Fibroblast of upper back skin (primary cell): ENCODE data around the gene MZT2A.
"Not testable (repeated sequence)": the region's sequence is repeated elsewhere in the genome, so short reads cannot be mapped to it uniquely, and the experiment has no call there.

Experiments used
- DNase-seq: peaks from one replicate; pipeline ENCODE4 v3.0.0-alpha.2; 2013

Gene MZT2A

GRCh38 chr2:131445896-131446295 is 46.3 kb downstream of the MZT2A start:
- DNase-seq = no peak

- DNase-seq = not testable (repeated sequence)
Observed at GRCh38 chr2:131445515-131445797, 46.7 kb downstream of the MZT2A start.

GRCh38 chr2:131444736-131445514 is 47.3 kb downstream of the MZT2A start:
- not testable (repeated sequence) for DNase-seq

GRCh38 chr2:131440742-131441468 is 51.3 kb downstream of the MZT2A start:
- not testable (repeated sequence) for DNase-seq
